ENCODE data around the gene INTS6.
"Not testable (repeated sequence)": the region's sequence is repeated elsewhere in the genome, so short reads cannot be mapped to it uniquely, and the experiment has no call there.

Gene INTS6

DNA sequence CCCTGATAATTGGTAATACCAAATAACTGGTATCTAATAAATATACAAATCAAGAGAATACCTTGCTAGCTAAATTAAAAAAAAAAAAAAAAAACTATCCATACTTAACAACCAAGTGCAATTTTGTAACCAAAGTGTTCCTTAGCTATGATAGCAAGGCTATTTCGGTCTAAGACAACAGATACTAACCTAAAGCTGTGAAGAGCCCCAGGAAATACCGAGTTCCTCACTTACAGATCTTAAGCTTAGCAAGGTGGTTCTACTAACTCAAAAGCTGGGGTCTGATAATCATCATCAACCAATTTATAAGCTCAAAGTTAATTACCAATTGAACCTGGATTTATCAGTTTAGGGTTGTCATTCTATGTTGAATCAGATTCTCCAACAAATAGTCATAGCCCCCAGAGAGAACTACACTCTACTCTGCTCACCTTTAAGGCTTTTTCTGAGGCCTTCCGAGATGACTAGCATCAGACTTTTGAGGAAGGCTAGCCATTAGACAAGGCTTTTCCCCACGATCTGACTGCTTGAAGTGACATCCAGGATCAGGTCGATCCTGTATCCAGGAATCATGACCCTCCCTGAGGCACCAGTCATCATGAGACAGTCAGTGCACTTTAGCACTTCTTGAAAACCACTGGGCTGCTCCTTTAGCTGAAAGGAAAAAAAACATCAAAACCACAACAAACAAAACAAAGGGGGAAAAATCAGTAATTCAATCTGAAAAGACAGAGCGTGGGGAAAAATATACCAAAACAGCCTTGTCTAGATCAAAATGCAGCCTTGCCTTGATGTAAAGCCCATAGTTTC lies 31.9 kb downstream of the INTS6 start:
- TF ChIP-seq, protein P1, sequence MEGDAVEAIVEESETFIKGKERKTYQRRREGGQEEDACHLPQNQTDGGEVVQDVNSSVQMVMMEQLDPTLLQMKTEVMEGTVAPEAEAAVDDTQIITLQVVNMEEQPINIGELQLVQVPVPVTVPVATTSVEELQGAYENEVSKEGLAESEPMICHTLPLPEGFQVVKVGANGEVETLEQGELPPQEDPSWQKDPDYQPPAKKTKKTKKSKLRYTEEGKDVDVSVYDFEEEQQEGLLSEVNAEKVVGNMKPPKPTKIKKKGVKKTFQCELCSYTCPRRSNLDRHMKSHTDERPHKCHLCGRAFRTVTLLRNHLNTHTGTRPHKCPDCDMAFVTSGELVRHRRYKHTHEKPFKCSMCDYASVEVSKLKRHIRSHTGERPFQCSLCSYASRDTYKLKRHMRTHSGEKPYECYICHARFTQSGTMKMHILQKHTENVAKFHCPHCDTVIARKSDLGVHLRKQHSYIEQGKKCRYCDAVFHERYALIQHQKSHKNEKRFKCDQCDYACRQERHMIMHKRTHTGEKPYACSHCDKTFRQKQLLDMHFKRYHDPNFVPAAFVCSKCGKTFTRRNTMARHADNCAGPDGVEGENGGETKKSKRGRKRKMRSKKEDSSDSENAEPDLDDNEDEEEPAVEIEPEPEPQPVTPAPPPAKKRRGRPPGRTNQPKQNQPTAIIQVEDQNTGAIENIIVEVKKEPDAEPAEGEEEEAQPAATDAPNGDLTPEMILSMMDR (conservative IDR thresholded peaks at IDR 0.05; ENCODE audit: low read depth), result no peak
- DNase-seq (ENCODE audit: low spot score), result no peak
- ChIA-PET POLR2A (ENCODE audit: low non-redundant PET) (no interaction called here), CTCF (interaction anchor here (0.6 to 0.7 kb wide), 2 partner anchors 34 to 373 kb away, joined by 5 to 6 read pairs; no protein-coding TSS in a partner anchor)
- no peak overlapping the region for H3K27ac ChIP-seq

DNA sequence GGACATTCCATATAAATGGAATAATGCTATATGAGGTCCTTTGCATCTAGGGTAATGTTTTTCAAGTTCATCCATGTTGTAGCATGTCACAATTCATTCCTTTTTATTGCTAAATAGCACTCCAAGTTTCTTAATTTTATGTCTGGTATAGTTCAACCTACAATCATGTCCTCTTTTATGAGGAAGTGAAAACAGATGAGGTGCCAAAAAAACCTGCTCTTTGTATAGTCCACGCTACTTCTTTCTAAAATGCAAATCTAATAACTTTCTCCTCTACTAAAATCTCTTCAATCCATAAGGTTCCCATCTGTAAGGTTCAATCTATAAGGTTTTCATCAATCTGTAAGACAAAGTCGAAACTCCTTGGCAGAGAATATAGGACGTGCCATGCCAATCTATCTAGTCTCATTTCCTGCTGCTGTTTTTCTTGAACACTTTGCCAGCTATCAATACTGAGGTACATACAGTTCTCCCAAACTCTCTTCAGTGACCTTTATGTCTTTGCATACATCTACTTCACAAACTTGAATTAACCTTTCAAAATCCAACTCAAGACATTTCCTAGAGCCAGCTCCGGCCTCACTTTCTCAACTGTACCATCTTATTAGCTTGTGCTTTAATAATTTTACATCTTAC lies 33.7 kb downstream of the INTS6 start:
- no peak overlapping the region for H3K27ac ChIP-seq
- no peak for DNase-seq (ENCODE audit: low spot score)
- TF ChIP-seq, protein P1 (conservative IDR thresholded peaks at IDR 0.05; ENCODE audit: low read depth), result no peak
- POLR2A ChIA-PET (ENCODE audit: low non-redundant PET), result no interaction called here
- CTCF ChIA-PET, result no interaction called here

- ChIA-PET POLR2A (ENCODE audit: low non-redundant PET) (no interaction called here), CTCF (no interaction called here)
- no peak for DNase-seq (ENCODE audit: low spot score)
- TF ChIP-seq, protein P1 (conservative IDR thresholded peaks at IDR 0.05; ENCODE audit: low read depth), result no peak
- H3K27ac ChIP-seq, result no peak overlapping the region
Measured at GRCh38 chr13:51417716-51418115, 35.1 kb downstream of the INTS6 start.

DNA sequence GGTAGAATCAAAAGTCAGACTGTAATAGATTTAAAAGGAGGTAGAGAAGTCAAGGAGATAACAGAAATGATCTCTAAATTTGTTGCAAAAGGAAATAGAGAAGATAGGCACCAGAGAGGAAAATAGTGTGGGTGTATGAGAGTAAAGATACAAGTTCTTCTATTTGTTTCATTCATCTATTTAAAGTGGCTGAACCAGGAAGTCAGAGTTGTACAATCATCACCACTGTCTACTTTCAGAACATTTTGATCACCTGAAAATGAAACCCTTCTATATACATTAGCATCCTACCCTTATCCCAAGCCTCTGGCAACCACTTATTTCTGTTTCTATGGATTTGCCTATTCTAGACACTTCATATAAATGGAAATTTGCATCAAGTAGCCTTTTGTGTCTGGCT lies 36.7 kb downstream of the INTS6 start:
- CTCF ChIA-PET, result no interaction called here

GRCh38 chr13:51415339-51415738 lies 37.5 kb downstream of the INTS6 start:
- POLR2A ChIA-PET (ENCODE audit: low non-redundant PET); DNase-seq (ENCODE audit: low spot score); H3K27ac ChIP-seq: not testable (repeated sequence)
- CTCF ChIA-PET, result interaction anchor here (0.6 kb wide), 1 partner anchor 14 kb away, joined by 3 read pairs; no protein-coding TSS in a partner anchor

More for the DNA sequence above, 36.7 kb downstream of the INTS6 start:
- H3K27ac ChIP-seq, result no peak overlapping the region
- TF ChIP-seq, protein P1 (conservative IDR thresholded peaks at IDR 0.05; ENCODE audit: low read depth), result no peak
- no peak for DNase-seq (ENCODE audit: low spot score)
- POLR2A ChIA-PET (ENCODE audit: low non-redundant PET), result no interaction called here

DNA sequence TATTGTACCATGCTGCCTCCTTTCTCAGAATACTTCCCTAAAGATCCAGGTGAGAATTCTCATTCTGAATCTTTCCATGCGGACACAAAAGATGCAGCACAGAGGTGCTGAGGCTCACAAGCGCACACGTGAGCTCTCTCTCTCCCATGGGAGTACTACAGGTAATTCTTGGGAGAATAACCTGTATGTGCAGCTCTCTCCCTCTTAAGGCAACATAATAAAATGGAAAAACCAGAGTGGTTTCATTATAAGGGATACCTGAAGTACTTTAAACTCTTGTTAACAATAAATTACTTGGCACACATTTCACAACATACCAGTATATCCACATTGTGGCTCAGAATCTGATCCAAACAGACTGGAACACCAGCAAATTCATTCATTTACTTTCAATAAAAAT lies 40.4 kb downstream of the INTS6 start:
- TF ChIP-seq, protein P1 (conservative IDR thresholded peaks at IDR 0.05; ENCODE audit: low read depth), result no peak
- no peak overlapping the region for H3K27ac ChIP-seq
- CTCF ChIA-PET, result no interaction called here
- POLR2A ChIA-PET (ENCODE audit: low non-redundant PET), result no interaction called here
- no peak for DNase-seq (ENCODE audit: low spot score)

DNA sequence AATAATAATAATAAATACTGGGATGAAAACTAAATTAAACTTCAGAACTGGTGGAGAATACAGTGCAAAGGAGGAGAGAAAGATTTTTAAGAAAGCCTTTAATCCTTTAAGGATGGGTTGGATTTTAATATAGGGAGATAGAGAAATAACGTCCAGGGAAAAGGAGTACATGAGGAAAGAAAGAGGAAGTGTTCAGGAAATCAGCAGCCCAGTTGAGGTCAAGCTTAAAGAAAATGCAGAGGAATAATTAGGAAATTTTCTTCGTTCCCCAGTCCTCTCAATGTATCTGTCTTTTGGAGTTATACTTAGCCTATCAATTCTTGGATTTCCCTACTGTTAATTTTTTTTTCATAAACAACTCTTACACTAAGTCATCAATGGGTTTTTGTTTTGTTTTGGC lies 47.7 kb downstream of the INTS6 start:
- POLR2A ChIA-PET (ENCODE audit: low non-redundant PET), result no interaction called here
- no peak overlapping the region for H3K27ac ChIP-seq
- TF ChIP-seq, protein P1 (conservative IDR thresholded peaks at IDR 0.05; ENCODE audit: low read depth), result no peak
- CTCF ChIA-PET, result no interaction called here
- DNase-seq (ENCODE audit: low spot score), result no peak

All from RWPE1 (cell line).